Ovary (tissue), 9 donors: ENCODE data around the gene FATE1. TPM values are rescaled to one million over a fixed set of nuclear protein-coding genes. Genes with fewer than 3 reads are reported as not detected.
"Not testable (repeated sequence)": the region's sequence is repeated elsewhere in the genome, so short reads cannot be mapped to it uniquely, and the experiment has no call there.

Experiments
- DNase-seq, 5 donors: peaks; one replicate each; pipeline ENCODE4 v3.0.0-alpha.2; 2019 to 2020
- H3K27ac ChIP-seq, 2 donors: fragments of 200-600 bp; one replicate each; pipeline versions ENCODE4 v1.5.1 to v1.8.0; 2019 to 2022
- H3K27me3 ChIP-seq: fragments of 200-600 bp; one replicate; pipeline ENCODE4 v1.8.0; 2022
- H3K36me3 ChIP-seq: fragments of 200-600 bp; sonication (generic); one replicate; pipeline ENCODE4 v1.5.1; 2019
- H3K4me1 ChIP-seq: one replicate; pipeline ENCODE4 v1.8.1; 2013; ENCODE audit warnings: mild to moderate bottlenecking, moderate library complexity; ENCODE audit not compliant: insufficient read depth
- H3K4me3 ChIP-seq: fragments of 200-600 bp; sonication (generic); one replicate; pipeline ENCODE4 v1.5.1; 2017
- H3K9me3 ChIP-seq, 2 donors: fragments of 200-600 bp in 1 of 2; sonication (generic) in 1 of 2; one replicate each; pipeline versions ENCODE4 v1.5.1 to v1.8.1; 2013 to 2019; ENCODE audit warnings: mild to moderate bottlenecking in 1 of 2, moderate library complexity in 1 of 2
- CTCF ChIP-seq, 3 donors: fragments of 450-650 bp in 2 of 3; fragments of 200-600 bp in 1 of 3; IDR thresholded peaks; one replicate each; pipeline versions ENCODE4 v1.5.1 to v1.8.0; 2016 to 2022; ENCODE audit warnings: antibody characterized with exemption in 3 of 3, mild to moderate bottlenecking in 1 of 3
- EP300 ChIP-seq: sonication (generic); formaldehyde crosslinking; IDR thresholded peaks from one replicate; pipeline ENCODE4 v1.6.1; 2017; ENCODE audit warnings: antibody characterized with exemption
- POLR2A ChIP-seq: fragments of 450-650 bp; IDR thresholded peaks from one replicate; pipeline ENCODE4 v1.6.1; 2017; ENCODE audit warnings: antibody characterized with exemption, mild to moderate bottlenecking, moderate library complexity
- WGBS, 3 donors: extraction: QIAGEN DNeasy Blood & Tissue Kit in 1 of 3; methylation state at CpG; one replicate each; pipeline versions ENCODE4 v1.1.5 to v1.1.7; 2013 to 2017; 5-methylcytosine and 5-hydroxymethylcytosine counted together
- intact Hi-C, 4 donors: fragments of 100-400 bp; cut with DNase I; formaldehyde crosslinking; loops; one replicate each; pipeline versions ENCODE4 v1.11.0 to v1.15.1; 2022 to 2023
- polyA plus RNA-seq, 2 donors: library from polyadenylated mRNA; stranded (reverse); fragments of 200-250 nt in 1 of 2; fragments of 350-450 nt in 1 of 2; fragmentation: Illumina TruSeq in 1 of 2; extraction: RNeasy Lipid Tissue Mini Kit (QIAGEN cat#74804) in 1 of 2; gene quantifications; one replicate each; pipeline ENCODE4 v1.2.3, GENCODE V29; 2013 to 2014
- total RNA-seq, 7 donors: library from RNA; depleted of rRNA in 2 of 7; stranded (reverse); fragments of >200 nt in 2 of 7; fragmentation: NEBNext Ultra II Directional in 3 of 7; extraction: Animal tissue kit (Norgen Biotek cat#: 25700) in 3 of 7; gene quantifications; one replicate each; pipeline versions ENCODE4 v1.1.0 to v1.2.4, GENCODE V29; 2016 to 2023
- donor health status: DM: no; HTN: no; CAD: no; lungs with moderate emphysema.
- donor health status: DM: no; HTN: no; CAD: no.
- donor health status: Bipolar disorder and iron deficiency.
- donor health status: DM: yes; HTN: yes; CAD: no.
- donor health status: DM: no; HTN: no; CAD: no.
- donor health status: DM: yes; HTN: yes; CAD: no.

FATE1 gene
- total and polyA plus RNA-seq, 9 donors, result 1.4 TPM; not detected in 8

GRCh38 chrX:151694661-151695582 is 20.9 kb upstream of the FATE1 start, which contains the start of gene PRRG3:
PRRG3 (plus strand) TSS chrX:151695458; CDS start chrX:151698815, 3,357 bp downstream.
- 28 to 48% (median 38%) methylated on average over 34 to 97 of the region's 100 CpGs for WGBS, 3 donors
- no peak within 1 kb of the TSS for H3K27ac ChIP-seq

GRCh38 chrX:151695583-151696340 is 20.1 kb upstream of the FATE1 start:
- H3K9me3 ChIP-seq, result peaks cover 0 to 4% of the 10 kb centered on the region in 2 donors
- H3K27ac ChIP-seq, result no peak overlapping the region
- H3K36me3 ChIP-seq, result no peaks in the 10 kb centered on the region
- no peak for DNase-seq
- 43 to 56% (median 46%) methylated on average over 19 of the region's 19 CpGs for WGBS, 3 donors
- H3K4me1 ChIP-seq, result no peaks in the 10 kb centered on the region
- intact Hi-C loops, result no loop called here
- no peak for TF ChIP-seq CTCF (IDR thresholded peaks at IDR 0.05)
- no peak for TF ChIP-seq EP300
- no peak for TF ChIP-seq POLR2A
- no peaks in the 10 kb centered on the region for H3K27me3 ChIP-seq
- peak overlapping the region; percentile 9 for H3K4me3 ChIP-seq

More at GRCh38 chrX:151694661-151695582, 20.9 kb upstream of the FATE1 start, which contains the start of gene PRRG3:
- peak within 1 kb of the TSS; percentile 9 for H3K4me3 ChIP-seq
- H3K9me3 ChIP-seq, result peaks cover 0 to 4% of the 10 kb centered on the region in 2 donors
- peak in 1 of 5 donors; percentile 33 for DNase-seq
- H3K27me3 ChIP-seq, result no peaks in the 10 kb centered on the region
- TF ChIP-seq EP300 (no peak), CTCF (IDR thresholded peaks at IDR 0.05) (no peak), POLR2A (no peak)
- H3K36me3 ChIP-seq, result no peaks in the 10 kb centered on the region
- intact Hi-C loops, result no loop called here
- H3K4me1 ChIP-seq, result no peaks in the 10 kb centered on the region

GRCh38 chrX:151697082-151697481 is 18.8 kb upstream of the FATE1 start:
- WGBS, 3 donors, result 86 to 96% (median 88%) methylated on average over 8 of the region's 8 CpGs
- H3K4me1 ChIP-seq, H3K27me3 ChIP-seq, intact Hi-C loops, H3K36me3 ChIP-seq, H3K9me3 ChIP-seq, H3K27ac ChIP-seq, DNase-seq, H3K4me3 ChIP-seq: not testable (repeated sequence)

- 56 to 67% (median 60%) methylated on average over 4 of the region's 4 CpGs for WGBS, 3 donors
- Histone ChIP-seq H3K27ac (no peak overlapping the region), H3K4me3 (no peak overlapping the region), H3K27me3 (no peaks in the 10 kb centered on the region), H3K9me3 (peaks cover 0 to 4% of the 10 kb centered on the region in 2 donors), H3K4me1 (no peaks in the 10 kb centered on the region), H3K36me3 (no peaks in the 10 kb centered on the region)
- TF ChIP-seq CTCF (IDR thresholded peaks at IDR 0.05) (no peak), EP300 (no peak), POLR2A (no peak)
- intact Hi-C loops, result no loop called here
- no peak for DNase-seq
Observed at GRCh38 chrX:151697522-151697921, 18.3 kb upstream of the FATE1 start.
